Measurements from ENCODE around the gene LRP1.
"Not testable (repeated sequence)": the region's sequence is repeated elsewhere in the genome, so short reads cannot be mapped to it uniquely, and the experiment has no call there.

DNA sequence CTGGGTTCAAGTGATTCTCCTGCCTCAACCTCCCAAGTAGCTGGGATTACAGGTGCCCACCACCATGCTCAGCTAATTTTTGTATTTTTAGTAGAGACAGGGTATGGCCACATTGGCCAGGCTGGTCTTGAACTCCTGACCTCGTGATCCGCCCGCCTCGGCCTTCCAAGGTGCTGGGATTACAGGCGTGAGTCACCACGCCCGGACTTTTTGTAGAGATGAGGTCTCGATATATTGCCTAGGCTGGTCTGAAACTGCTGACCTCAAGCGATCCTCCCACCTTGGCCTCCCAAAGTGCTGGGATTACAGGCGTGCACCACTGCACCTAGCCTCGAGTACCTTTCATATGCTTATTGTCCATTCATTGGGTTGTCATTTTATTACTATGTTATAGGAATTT is 7.6 kb upstream of the LRP1 start:
- TF ChIP-seq EZH2phosphoT487 (IDR thresholded peaks at IDR 0.05; ENCODE audit: borderline replicate concordance) = not testable (repeated sequence)
- TF ChIP-seq, protein P1, sequence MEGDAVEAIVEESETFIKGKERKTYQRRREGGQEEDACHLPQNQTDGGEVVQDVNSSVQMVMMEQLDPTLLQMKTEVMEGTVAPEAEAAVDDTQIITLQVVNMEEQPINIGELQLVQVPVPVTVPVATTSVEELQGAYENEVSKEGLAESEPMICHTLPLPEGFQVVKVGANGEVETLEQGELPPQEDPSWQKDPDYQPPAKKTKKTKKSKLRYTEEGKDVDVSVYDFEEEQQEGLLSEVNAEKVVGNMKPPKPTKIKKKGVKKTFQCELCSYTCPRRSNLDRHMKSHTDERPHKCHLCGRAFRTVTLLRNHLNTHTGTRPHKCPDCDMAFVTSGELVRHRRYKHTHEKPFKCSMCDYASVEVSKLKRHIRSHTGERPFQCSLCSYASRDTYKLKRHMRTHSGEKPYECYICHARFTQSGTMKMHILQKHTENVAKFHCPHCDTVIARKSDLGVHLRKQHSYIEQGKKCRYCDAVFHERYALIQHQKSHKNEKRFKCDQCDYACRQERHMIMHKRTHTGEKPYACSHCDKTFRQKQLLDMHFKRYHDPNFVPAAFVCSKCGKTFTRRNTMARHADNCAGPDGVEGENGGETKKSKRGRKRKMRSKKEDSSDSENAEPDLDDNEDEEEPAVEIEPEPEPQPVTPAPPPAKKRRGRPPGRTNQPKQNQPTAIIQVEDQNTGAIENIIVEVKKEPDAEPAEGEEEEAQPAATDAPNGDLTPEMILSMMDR (conservative IDR thresholded peaks at IDR 0.05; ENCODE audit: low read length) = not testable (repeated sequence)

Measured in Loucy (cell line).